CD4-positive, alpha-beta T cell (primary cell): Measurements from ENCODE around the gene CDHR2. TPM values are rescaled to one million over a fixed set of nuclear protein-coding genes. Genes with fewer than 3 reads are reported as not detected.

Source experiments
- ATAC-seq: fragments of 200-7000 bp; cut with Tn5 transposase; one replicate; pipeline ENCODE4 v1.10.0; 2022; ENCODE audit warnings: mild to moderate bottlenecking; ENCODE audit not compliant: poor library complexity
- CTCF ChIA-PET: fragments of 350-600 bp; sonication (Branson Sonifier 250); formaldehyde crosslinking; loops from one replicate; lab custom pipeline; 2021; ENCODE audit warnings: antibody characterized with exemption, inconsistent platforms; lab: Charles Lee
- POLR2A ChIA-PET: fragments of 350-600 bp; sonication (Branson Sonifier 250); formaldehyde crosslinking; loops from one replicate; lab custom pipeline; 2021; ENCODE audit warnings: antibody characterized with exemption, inconsistent platforms; lab: Charles Lee
- DNase-seq, 14 experiments: peaks; one replicate each; pipeline ENCODE4 v3.0.0-alpha.2; 2013 to 2020; ENCODE audit warnings: mixed read lengths in 2 of 14
- H3K27ac ChIP-seq, 2 donors: one replicate each; pipeline versions ENCODE4 v1.5.1 to v1.7.0; 2013; ENCODE audit warnings: low read length in 2 of 2, low read depth in 1 of 2, mild to moderate bottlenecking in 1 of 2
- H3K27me3 ChIP-seq, 2 experiments: 1 replicate in 1 of 2; 2 replicates in 1 of 2; pipeline versions ENCODE4 v1.6.1 to v1.7.0; 2013; ENCODE audit warnings: low read length in 2 of 2, control low read depth in 1 of 2, mild to moderate bottlenecking in 1 of 2, moderate library complexity in 1 of 2; ENCODE audit not compliant: insufficient read depth in 2 of 2, control insufficient read depth in 1 of 2
- H3K36me3 ChIP-seq: one replicate; pipeline ENCODE4 v1.6.1; 2013; ENCODE audit warnings: low read length, control low read depth; ENCODE audit not compliant: insufficient read depth
- H3K4me1 ChIP-seq: one replicate; pipeline ENCODE4 v1.6.1; 2013; ENCODE audit warnings: low read length, control low read depth; ENCODE audit not compliant: insufficient read depth
- H3K4me3 ChIP-seq: one replicate; pipeline ENCODE4 v1.5.1; 2013; ENCODE audit warnings: mild to moderate bottlenecking, low read length, moderate library complexity
- H3K9me3 ChIP-seq, 2 experiments: 1 replicate in 1 of 2; 2 replicates in 1 of 2; pipeline versions ENCODE4 v1.6.1 to v1.7.0; 2013; ENCODE audit warnings: low read length in 2 of 2, mild to moderate bottlenecking in 2 of 2, control low read depth in 1 of 2, moderate library complexity in 1 of 2; ENCODE audit not compliant: control insufficient read depth in 1 of 2, insufficient read depth in 1 of 2
- H3K27ac Mint-ChIP-seq: one replicate; pipeline ENCODE4 v1.8.0; 2020; ENCODE audit warnings: mixed read lengths
- H3K27me3 Mint-ChIP-seq: one replicate; pipeline ENCODE4 v1.8.0; 2021; ENCODE audit warnings: mixed read lengths
- H3K36me3 Mint-ChIP-seq: one replicate; pipeline ENCODE4 v1.8.0; 2021; ENCODE audit warnings: low read depth, mixed read lengths
- H3K4me1 Mint-ChIP-seq: one replicate; pipeline ENCODE4 v1.8.0; 2021; ENCODE audit warnings: low read depth, mixed read lengths
- H3K4me3 Mint-ChIP-seq: one replicate; pipeline ENCODE4 v1.8.0; 2020; ENCODE audit warnings: mild to moderate bottlenecking, mixed read lengths
- H3K9me3 Mint-ChIP-seq: one replicate; pipeline ENCODE4 v1.8.0; 2020; ENCODE audit warnings: mixed read lengths
- CTCF ChIP-seq: fragments of 200-600 bp; IDR thresholded peaks from one replicate; pipeline ENCODE4 v1.8.0; 2022; ENCODE audit warnings: antibody characterized with exemption, mild to moderate bottlenecking
- intact Hi-C, 2 experiments: fragments of 100-400 bp; cut with DNase I in 1 of 2; cut with micrococcal nuclease in 1 of 2; formaldehyde crosslinking; loops; one replicate each; pipeline versions ENCODE4 v1.15.1 to v1.9.0; 2023 to 2025; cut with DNase I, micrococcal nuclease
- total RNA-seq, 174 experiments: library from RNA in 2 of 174; stranded (reverse) in 2 of 174; gene quantifications; one replicate each; pipeline ENCODE4 v1.2.3 and lab custom pipeline; 2021 to 2026

CDHR2 gene
- total RNA-seq, 2 experiments from 2014 or later: 1.6 to 2.0 TPM

- no peaks in the 10 kb centered on the region for H3K36me3 ChIP-seq
- H3K9me3 Mint-ChIP-seq: no peaks in the 10 kb centered on the region
- no peak for DNase-seq
- no peaks in the 10 kb centered on the region for H3K36me3 Mint-ChIP-seq
- no peak for TF ChIP-seq CTCF
- H3K9me3 ChIP-seq: peaks cover 0 to 6% of the 10 kb centered on the region in 2 experiments
- no peak overlapping the region for H3K27ac Mint-ChIP-seq
- H3K27me3 Mint-ChIP-seq: no peaks in the 10 kb centered on the region
- no peaks in the 10 kb centered on the region for H3K27me3 ChIP-seq
- peaks cover 11% of the 10 kb centered on the region for H3K4me1 ChIP-seq
- H3K27ac ChIP-seq: no peak overlapping the region
- no peak overlapping the region for H3K4me3 ChIP-seq
- ChIA-PET POLR2A (no interaction called here), CTCF (no interaction called here)
- intact Hi-C loops: no loop called here
- no peak overlapping the region for H3K4me3 Mint-ChIP-seq
- no peak for ATAC-seq
- H3K4me1 Mint-ChIP-seq: peaks cover 8% of the 10 kb centered on the region
Measured at GRCh38 chr5:176592573-176592972, 43.4 kb downstream of the CDHR2 start.

- Mint-ChIP-seq H3K36me3 (no peaks in the 10 kb centered on the region), H3K4me3 (no peak overlapping the region), H3K9me3 (no peaks in the 10 kb centered on the region), H3K27ac (no peak overlapping the region), H3K4me1 (peaks cover 8% of the 10 kb centered on the region), H3K27me3 (no peaks in the 10 kb centered on the region)
- POLR2A ChIA-PET: no interaction called here
- Histone ChIP-seq H3K36me3 (no peaks in the 10 kb centered on the region), H3K4me1 (peaks cover 12% of the 10 kb centered on the region), H3K4me3 (no peak overlapping the region), H3K9me3 (peaks cover 0 to 6% of the 10 kb centered on the region in 2 experiments), H3K27ac (no peak overlapping the region), H3K27me3 (no peaks in the 10 kb centered on the region)
- no peak for TF ChIP-seq CTCF
- ATAC-seq (no peak), DNase-seq (no peak)
- CTCF ChIA-PET: no interaction called here
- intact Hi-C loops: no loop called here
Measured at GRCh38 chr5:176593273-176593869, 44.2 kb downstream of the CDHR2 start.

GRCh38 chr5:176594554-176594953 is 45.4 kb downstream of the CDHR2 start:
- ChIA-PET CTCF (no interaction called here), POLR2A (no interaction called here)
- Mint-ChIP-seq H3K27me3 (no peaks in the 10 kb centered on the region), H3K9me3 (no peaks in the 10 kb centered on the region), H3K27ac (no peak overlapping the region), H3K4me3 (no peak overlapping the region), H3K36me3 (no peaks in the 10 kb centered on the region), H3K4me1 (peaks cover 8% of the 10 kb centered on the region)
- no peak overlapping the region for H3K4me3 ChIP-seq
- no peak for ATAC-seq
- no peak for TF ChIP-seq CTCF
- peaks cover 12% of the 10 kb centered on the region for H3K4me1 ChIP-seq
- H3K27me3 ChIP-seq: no peaks in the 10 kb centered on the region
- H3K36me3 ChIP-seq: no peaks in the 10 kb centered on the region
- intact Hi-C loops: no loop called here
- no peak overlapping the region for H3K27ac ChIP-seq
- peaks cover 0 to 6% of the 10 kb centered on the region in 2 experiments for H3K9me3 ChIP-seq
- no peak for DNase-seq
